HepG2 (cell line): ENCODE measurements around the gene DIPK1A. TPM values are rescaled to one million over a fixed set of nuclear protein-coding genes. Genes with fewer than 3 reads are reported as not detected.

Source experiments
- ATF4 ChIP-seq, 2 experiments: fragments of 450-650 bp in 1 of 2; sonication (generic) in 1 of 2; formaldehyde crosslinking; IDR thresholded peaks; 2 replicates each; pipeline versions ENCODE4 v1.5.0 to v1.8.0; 2020 to 2022; ENCODE audit warnings: mild to moderate bottlenecking in 1 of 2, missing genetic modification reagents in 1 of 2
- ELF1 ChIP-seq: sonication (generic); formaldehyde crosslinking; IDR thresholded peaks from 2 replicates; pipeline ENCODE4 v1.4.0; 2020; ENCODE audit warnings: missing genetic modification reagents
- FOXA3 ChIP-seq: IDR thresholded peaks from 2 replicates; pipeline ENCODE4 v1.6.1; 2016; ENCODE audit warnings: missing genetic modification reagents, missing compliant biosample characterization
- GFI1 ChIP-seq: sonication (generic); formaldehyde crosslinking; IDR thresholded peaks from 2 replicates; pipeline ENCODE4 v1.5.0; 2020; ENCODE audit warnings: missing genetic modification reagents, mild to moderate bottlenecking, borderline replicate concordance
- HNF4A ChIP-seq: sonication (generic); formaldehyde crosslinking; IDR thresholded peaks from 2 replicates; pipeline ENCODE4 v1.4.0; 2020; ENCODE audit warnings: missing genetic modification reagents
- HNRNPLL ChIP-seq: fragments of 200-400 bp; formaldehyde crosslinking; IDR thresholded peaks from 2 replicates; pipeline ENCODE4 v1.6.1; 2017; ENCODE audit warnings: mild to moderate bottlenecking, low read depth, low read length; ENCODE audit not compliant: poor library complexity, severe bottlenecking
- MED1 ChIP-seq: sonication (generic); formaldehyde crosslinking; IDR thresholded peaks from 2 replicates; pipeline ENCODE4 v1.4.0; 2020; ENCODE audit warnings: missing genetic modification reagents
- NFKBIZ ChIP-seq: IDR thresholded peaks from 2 replicates; pipeline ENCODE4 v1.6.1; 2018; ENCODE audit warnings: missing genetic modification reagents, missing compliant biosample characterization
- TEAD3 ChIP-seq: optimal IDR thresholded peaks from 2 replicates; pipeline ENCODE3; 2016; ENCODE audit warnings: borderline replicate concordance
- YEATS2 ChIP-seq: sonication (generic); formaldehyde crosslinking; IDR thresholded peaks from 2 replicates; pipeline ENCODE4 v1.4.0; 2020; ENCODE audit warnings: missing genetic modification reagents, borderline replicate concordance
- ZBTB7B ChIP-seq: sonication (generic); formaldehyde crosslinking; IDR thresholded peaks from 2 replicates; pipeline ENCODE4 v1.4.0; 2020; ENCODE audit warnings: missing genetic modification reagents
- ZNF569 ChIP-seq: sonication (generic); formaldehyde crosslinking; IDR thresholded peaks from 2 replicates; pipeline ENCODE4 v1.5.0; 2020; ENCODE audit warnings: mild to moderate bottlenecking, missing genetic modification reagents, moderate library complexity, borderline replicate concordance
- ZNF737 ChIP-seq: sonication (generic); formaldehyde crosslinking; IDR thresholded peaks from 2 replicates; pipeline ENCODE4 v1.5.0; 2020; ENCODE audit warnings: missing genetic modification reagents, mild to moderate bottlenecking, borderline replicate concordance
- ZNF788 ChIP-seq: sonication (generic); formaldehyde crosslinking; IDR thresholded peaks from 2 replicates; pipeline ENCODE4 v1.5.0; 2020; ENCODE audit warnings: mild to moderate bottlenecking, missing genetic modification reagents, borderline replicate concordance
- ZSCAN9 ChIP-seq: IDR thresholded peaks from 2 replicates; pipeline ENCODE4 v1.6.1; 2016; ENCODE audit warnings: borderline replicate concordance
- polyA plus RNA-seq, 8 experiments: library from polyadenylated mRNA; depleted of rRNA in 3 of 8; stranded (reverse) in 7 of 8; unstranded in 1 of 8; fragments of >200 nt; fragmentation: Illumina TruSeq in 4 of 8; extraction: Trizol in 4 of 8; gene quantifications; 2 replicates each; pipeline versions ENCODE4 v1.2.1 to v1.2.3, GENCODE V29; 2011 to 2016; ENCODE audit warnings: low read depth in 4 of 8, missing spikeins in 1 of 8, mixed read lengths in 1 of 8; ENCODE audit not compliant: insufficient read depth in 1 of 8
- total RNA-seq, 5 experiments: library from RNA; depleted of rRNA; stranded (reverse); fragments of >200 nt; fragmentation: Illumina TruSeq; extraction: Trizol; gene quantifications; 2 replicates each; pipeline ENCODE4 v1.2.3, GENCODE V29; 2016; ENCODE audit warnings: low read depth in 1 of 5
- TF ChIP-seq, protein P1 (sequence below): IDR thresholded peaks from 2 replicates; pipeline ENCODE4 v1.4.0; 2020; ENCODE audit warnings: mild to moderate bottlenecking, missing genetic modification reagents
- TF ChIP-seq, protein P2 (sequence below): sonication (generic); formaldehyde crosslinking; IDR thresholded peaks from 2 replicates; pipeline ENCODE4 v1.4.0; 2020; ENCODE audit warnings: missing genetic modification reagents, borderline replicate concordance
- TF ChIP-seq, protein P3 (sequence below): sonication (generic); formaldehyde crosslinking; IDR thresholded peaks from 2 replicates; pipeline ENCODE4 v1.8.0; 2022; ENCODE audit warnings: mild to moderate bottlenecking, missing genetic modification reagents; ENCODE audit not compliant: insufficient replicate concordance
- TF ChIP-seq, protein P4 (sequence below): sonication (generic); formaldehyde crosslinking; IDR thresholded peaks from 2 replicates; pipeline ENCODE4 v1.9.0; 2022; ENCODE audit warnings: missing genetic modification reagents, mild to moderate bottlenecking, borderline replicate concordance

The DIPK1A gene
- total and polyA plus RNA-seq, 2 of the 13 experiments (the other 11 are each of a cell fraction or from before 2014, with no cell fraction given) = 8.4 TPM

- TF ChIP-seq, protein P1, sequence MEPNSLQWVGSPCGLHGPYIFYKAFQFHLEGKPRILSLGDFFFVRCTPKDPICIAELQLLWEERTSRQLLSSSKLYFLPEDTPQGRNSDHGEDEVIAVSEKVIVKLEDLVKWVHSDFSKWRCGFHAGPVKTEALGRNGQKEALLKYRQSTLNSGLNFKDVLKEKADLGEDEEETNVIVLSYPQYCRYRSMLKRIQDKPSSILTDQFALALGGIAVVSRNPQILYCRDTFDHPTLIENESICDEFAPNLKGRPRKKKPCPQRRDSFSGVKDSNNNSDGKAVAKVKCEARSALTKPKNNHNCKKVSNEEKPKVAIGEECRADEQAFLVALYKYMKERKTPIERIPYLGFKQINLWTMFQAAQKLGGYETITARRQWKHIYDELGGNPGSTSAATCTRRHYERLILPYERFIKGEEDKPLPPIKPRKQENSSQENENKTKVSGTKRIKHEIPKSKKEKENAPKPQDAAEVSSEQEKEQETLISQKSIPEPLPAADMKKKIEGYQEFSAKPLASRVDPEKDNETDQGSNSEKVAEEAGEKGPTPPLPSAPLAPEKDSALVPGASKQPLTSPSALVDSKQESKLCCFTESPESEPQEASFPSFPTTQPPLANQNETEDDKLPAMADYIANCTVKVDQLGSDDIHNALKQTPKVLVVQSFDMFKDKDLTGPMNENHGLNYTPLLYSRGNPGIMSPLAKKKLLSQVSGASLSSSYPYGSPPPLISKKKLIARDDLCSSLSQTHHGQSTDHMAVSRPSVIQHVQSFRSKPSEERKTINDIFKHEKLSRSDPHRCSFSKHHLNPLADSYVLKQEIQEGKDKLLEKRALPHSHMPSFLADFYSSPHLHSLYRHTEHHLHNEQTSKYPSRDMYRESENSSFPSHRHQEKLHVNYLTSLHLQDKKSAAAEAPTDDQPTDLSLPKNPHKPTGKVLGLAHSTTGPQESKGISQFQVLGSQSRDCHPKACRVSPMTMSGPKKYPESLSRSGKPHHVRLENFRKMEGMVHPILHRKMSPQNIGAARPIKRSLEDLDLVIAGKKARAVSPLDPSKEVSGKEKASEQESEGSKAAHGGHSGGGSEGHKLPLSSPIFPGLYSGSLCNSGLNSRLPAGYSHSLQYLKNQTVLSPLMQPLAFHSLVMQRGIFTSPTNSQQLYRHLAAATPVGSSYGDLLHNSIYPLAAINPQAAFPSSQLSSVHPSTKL (CRISPR knock-in tag) = peak; percentile 94
- 0 out of 2 replicates have a peak, but pooled peaks have one; percentile 41 for TF ChIP-seq YEATS2 (CRISPR knock-in tag)
- TF ChIP-seq HNRNPLL = no peak
- TF ChIP-seq, protein P2, sequence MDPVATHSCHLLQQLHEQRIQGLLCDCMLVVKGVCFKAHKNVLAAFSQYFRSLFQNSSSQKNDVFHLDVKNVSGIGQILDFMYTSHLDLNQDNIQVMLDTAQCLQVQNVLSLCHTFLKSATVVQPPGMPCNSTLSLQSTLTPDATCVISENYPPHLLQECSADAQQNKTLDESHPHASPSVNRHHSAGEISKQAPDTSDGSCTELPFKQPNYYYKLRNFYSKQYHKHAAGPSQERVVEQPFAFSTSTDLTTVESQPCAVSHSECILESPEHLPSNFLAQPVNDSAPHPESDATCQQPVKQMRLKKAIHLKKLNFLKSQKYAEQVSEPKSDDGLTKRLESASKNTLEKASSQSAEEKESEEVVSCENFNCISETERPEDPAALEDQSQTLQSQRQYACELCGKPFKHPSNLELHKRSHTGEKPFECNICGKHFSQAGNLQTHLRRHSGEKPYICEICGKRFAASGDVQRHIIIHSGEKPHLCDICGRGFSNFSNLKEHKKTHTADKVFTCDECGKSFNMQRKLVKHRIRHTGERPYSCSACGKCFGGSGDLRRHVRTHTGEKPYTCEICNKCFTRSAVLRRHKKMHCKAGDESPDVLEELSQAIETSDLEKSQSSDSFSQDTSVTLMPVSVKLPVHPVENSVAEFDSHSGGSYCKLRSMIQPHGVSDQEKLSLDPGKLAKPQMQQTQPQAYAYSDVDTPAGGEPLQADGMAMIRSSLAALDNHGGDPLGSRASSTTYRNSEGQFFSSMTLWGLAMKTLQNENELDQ = no peak
- peak; percentile 63 for TF ChIP-seq MED1 (CRISPR knock-in tag)
- no peak for TF ChIP-seq ZNF569
- no peak for TF ChIP-seq ZNF737 (CRISPR knock-in tag)
- TF ChIP-seq, protein P3, sequence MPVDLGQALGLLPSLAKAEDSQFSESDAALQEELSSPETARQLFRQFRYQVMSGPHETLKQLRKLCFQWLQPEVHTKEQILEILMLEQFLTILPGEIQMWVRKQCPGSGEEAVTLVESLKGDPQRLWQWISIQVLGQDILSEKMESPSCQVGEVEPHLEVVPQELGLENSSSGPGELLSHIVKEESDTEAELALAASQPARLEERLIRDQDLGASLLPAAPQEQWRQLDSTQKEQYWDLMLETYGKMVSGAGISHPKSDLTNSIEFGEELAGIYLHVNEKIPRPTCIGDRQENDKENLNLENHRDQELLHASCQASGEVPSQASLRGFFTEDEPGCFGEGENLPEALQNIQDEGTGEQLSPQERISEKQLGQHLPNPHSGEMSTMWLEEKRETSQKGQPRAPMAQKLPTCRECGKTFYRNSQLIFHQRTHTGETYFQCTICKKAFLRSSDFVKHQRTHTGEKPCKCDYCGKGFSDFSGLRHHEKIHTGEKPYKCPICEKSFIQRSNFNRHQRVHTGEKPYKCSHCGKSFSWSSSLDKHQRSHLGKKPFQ = no peak
- no peak; the same call in 1 of the 2 replicates for TF ChIP-seq ZBTB7B (CRISPR knock-in tag)
- TF ChIP-seq ZNF788 (CRISPR knock-in tag) = peak; percentile 59; the same call in 1 of the 2 replicates
- TF ChIP-seq GFI1 (CRISPR knock-in tag) = peak; percentile 45; the same call in 1 of the 2 replicates
- TF ChIP-seq, protein P4, sequence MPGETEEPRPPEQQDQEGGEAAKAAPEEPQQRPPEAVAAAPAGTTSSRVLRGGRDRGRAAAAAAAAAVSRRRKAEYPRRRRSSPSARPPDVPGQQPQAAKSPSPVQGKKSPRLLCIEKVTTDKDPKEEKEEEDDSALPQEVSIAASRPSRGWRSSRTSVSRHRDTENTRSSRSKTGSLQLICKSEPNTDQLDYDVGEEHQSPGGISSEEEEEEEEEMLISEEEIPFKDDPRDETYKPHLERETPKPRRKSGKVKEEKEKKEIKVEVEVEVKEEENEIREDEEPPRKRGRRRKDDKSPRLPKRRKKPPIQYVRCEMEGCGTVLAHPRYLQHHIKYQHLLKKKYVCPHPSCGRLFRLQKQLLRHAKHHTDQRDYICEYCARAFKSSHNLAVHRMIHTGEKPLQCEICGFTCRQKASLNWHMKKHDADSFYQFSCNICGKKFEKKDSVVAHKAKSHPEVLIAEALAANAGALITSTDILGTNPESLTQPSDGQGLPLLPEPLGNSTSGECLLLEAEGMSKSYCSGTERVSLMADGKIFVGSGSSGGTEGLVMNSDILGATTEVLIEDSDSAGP (CRISPR knock-in tag) = no peak
- peak; percentile 44 for TF ChIP-seq ELF1
- TF ChIP-seq NFKBIZ (CRISPR knock-in tag) = peak; percentile 43; the same call in 1 of the 2 replicates
- peak; percentile 97 for TF ChIP-seq HNF4A (CRISPR knock-in tag)
- TF ChIP-seq ZSCAN9 = peak; percentile 66
- 0 out of 4 replicates have a peak, but pooled peaks of 1 of the 2 experiments have one; percentile 39 for TF ChIP-seq ATF4 (CRISPR knock-in tag; IDR thresholded peaks at IDR 0.05)
- peak; percentile 87 for TF ChIP-seq TEAD3 (CRISPR knock-in tag)
- peak; percentile 81 for TF ChIP-seq FOXA3 (CRISPR knock-in tag)
These were observed 10.1 kb downstream of the DIPK1A start (continued) for GRCh38 chr1:92951141-92951582.
